HepG2 (cell line): Measurements from ENCODE around the gene RBPJ. TPM values are rescaled to one million over a fixed set of nuclear protein-coding genes. Genes with fewer than 3 reads are reported as not detected.

Experiments used
- ATAC-seq: fragments of 200-7000 bp; cut with Tn5 transposase; 3 replicates; pipeline ENCODE4 v1.9.1; 2020; ENCODE audit warnings: mild to moderate bottlenecking, moderate library complexity
- BruUV-seq: library from RNA; stranded (reverse); fragments of 400-500 nt; replicated peaks from 2 replicates; lab custom pipeline; 2021; lab: Mats Ljungman, UMichigan
- CTCF ChIA-PET: fragments of 300-600 bp; formaldehyde crosslinking; extraction: SDS; loops from one replicate; lab custom pipeline; 2021; ENCODE audit warnings: low total read pairs, inconsistent platforms, low intra/inter-chr PET ratio; lab: Yijun Ruan, JAX
- POLR2A ChIA-PET: fragments of 350-600 bp; sonication (Branson Sonifier 250); formaldehyde crosslinking; loops from one replicate; lab custom pipeline; 2020; ENCODE audit warnings: antibody characterized with exemption, inconsistent platforms; lab: Yijun Ruan, JAX
- DNase-seq: peaks from one replicate; pipeline ENCODE4 v3.0.0-alpha.2; 2015; ENCODE audit warnings: low spot score
- FAIRE-seq: peaks from 3 replicates; lab custom pipeline; 2011; peaks lifted over from hg19 to GRCh38; lab: Jason Lieb, UNC
- H2AFZ ChIP-seq: one replicate; pipeline ENCODE4 v1.6.1; 2011; ENCODE audit warnings: low read length, inconsistent platforms
- H3K27ac ChIP-seq: fragments of 300-600 bp; 3 replicates; pipeline ENCODE4 v1.8.0; 2011; ENCODE audit warnings: mixed run types, mild to moderate bottlenecking, mixed read lengths, low read length, inconsistent platforms; ENCODE audit not compliant: insufficient read depth; ENCODE audit errors: extremely low read length
- H3K27me3 ChIP-seq, 2 experiments: fragments of 200-600 bp in 1 of 2; 2 replicates in 1 of 2; 3 replicates in 1 of 2; pipeline versions ENCODE4 v1.6.0 to v1.8.0; 2011; ENCODE audit warnings: low read length in 2 of 2, mild to moderate bottlenecking in 2 of 2, moderate library complexity in 2 of 2, inconsistent platforms in 1 of 2; ENCODE audit not compliant: insufficient read depth in 2 of 2, control insufficient read depth in 1 of 2
- H3K36me3 ChIP-seq, 2 experiments: fragments of 200-600 bp in 1 of 2; replicated peaks in 1 of 2; 2 replicates in 1 of 2; 3 replicates in 1 of 2; pipeline versions ENCODE4 v1.5.1 to v1.8.0; 2011; ENCODE audit warnings: low read length in 2 of 2, inconsistent platforms in 1 of 2; ENCODE audit not compliant: insufficient read depth in 2 of 2, control insufficient read depth in 1 of 2
- H3K4me1 ChIP-seq: 2 replicates; pipeline ENCODE4 v1.5.1; 2012; ENCODE audit warnings: low read length, inconsistent platforms; ENCODE audit not compliant: insufficient read depth
- H3K4me2 ChIP-seq: 2 replicates; pipeline ENCODE4 v1.6.0; 2011; ENCODE audit warnings: low read depth, low read length, inconsistent platforms
- H3K4me3 ChIP-seq, 3 experiments: fragments of 200-600 bp in 1 of 3; sonication (generic), shearing (Covaris generic) in 1 of 3; replicated peaks in 1 of 3; 2 replicates each; pipeline ENCODE4 v1.5.1; 2011 to 2016; ENCODE audit warnings: low read length in 3 of 3, inconsistent platforms in 2 of 3, low read depth in 2 of 3, mild to moderate bottlenecking in 2 of 3, control low read depth in 1 of 3, mixed read lengths in 1 of 3; ENCODE audit not compliant: insufficient read depth in 1 of 3
- H3K79me2 ChIP-seq: one replicate; pipeline ENCODE4 v1.6.1; 2011; ENCODE audit warnings: low read length, inconsistent platforms; ENCODE audit not compliant: insufficient read depth
- H3K9ac ChIP-seq: 2 replicates; pipeline ENCODE4 v1.6.0; 2011; ENCODE audit warnings: mild to moderate bottlenecking, low read depth, low read length, inconsistent platforms; ENCODE audit not compliant: insufficient read depth
- H3K9me3 ChIP-seq: 2 replicates; pipeline ENCODE4 v1.5.1; 2012; ENCODE audit warnings: mild to moderate bottlenecking, low read length
- H4K20me1 ChIP-seq: 2 replicates; pipeline ENCODE4 v1.6.0; 2011; ENCODE audit warnings: inconsistent platforms, mild to moderate bottlenecking, low read length, moderate library complexity; ENCODE audit not compliant: insufficient read depth
- BRCA1 ChIP-seq: sonication (generic); formaldehyde crosslinking; IDR thresholded peaks from 2 replicates; pipeline ENCODE4 v1.4.0; 2020; ENCODE audit warnings: missing genetic modification reagents
- MAF1 ChIP-seq: sonication (generic); formaldehyde crosslinking; IDR thresholded peaks from 2 replicates; pipeline ENCODE4 v1.5.0; 2020; ENCODE audit warnings: missing genetic modification reagents, borderline replicate concordance
- MEIS1 ChIP-seq: sonication (generic); formaldehyde crosslinking; IDR thresholded peaks from 2 replicates; pipeline ENCODE4 v1.9.0; 2021; ENCODE audit warnings: mild to moderate bottlenecking, missing genetic modification reagents, moderate library complexity, borderline replicate concordance
- MLLT10 ChIP-seq: sonication (generic); formaldehyde crosslinking; IDR thresholded peaks from 2 replicates; pipeline ENCODE4 v1.4.0; 2020; ENCODE audit warnings: missing genetic modification reagents
- RAD21 ChIP-seq: fragments of 450-650 bp; formaldehyde crosslinking; IDR thresholded peaks from 2 replicates; pipeline ENCODE4 v1.5.0; 2020; ENCODE audit warnings: mild to moderate bottlenecking
- SALL1 ChIP-seq: sonication (generic); formaldehyde crosslinking; IDR thresholded peaks from 2 replicates; pipeline ENCODE4 v1.8.0; 2022; ENCODE audit warnings: mild to moderate bottlenecking, missing genetic modification reagents
- ZNF292 ChIP-seq: sonication (generic); formaldehyde crosslinking; IDR thresholded peaks from 2 replicates; pipeline ENCODE4 v1.8.1; 2022; ENCODE audit warnings: mild to moderate bottlenecking, low read depth, missing genetic modification reagents, borderline replicate concordance
- ZNF546 ChIP-seq: sonication (generic); formaldehyde crosslinking; conservative IDR thresholded peaks from 2 replicates; pipeline ENCODE4 v1.8.1; 2023; ENCODE audit warnings: mild to moderate bottlenecking, missing genetic modification reagents
- ZNF547 ChIP-seq: sonication (generic); formaldehyde crosslinking; IDR thresholded peaks from 2 replicates; pipeline ENCODE4 v1.5.1; 2020; ENCODE audit warnings: mild to moderate bottlenecking, missing genetic modification reagents
- ZNF746 ChIP-seq: sonication (generic); formaldehyde crosslinking; IDR thresholded peaks from 2 replicates; pipeline ENCODE4 v1.8.0; 2022; ENCODE audit warnings: mild to moderate bottlenecking, missing genetic modification reagents
- ZNF800 ChIP-seq: sonication (generic); formaldehyde crosslinking; IDR thresholded peaks from 2 replicates; pipeline ENCODE4 v1.4.0; 2020; ENCODE audit warnings: missing genetic modification reagents
- ZNF83 ChIP-seq: sonication (generic); formaldehyde crosslinking; IDR thresholded peaks from 2 replicates; pipeline ENCODE4 v1.4.0; 2020; ENCODE audit warnings: missing genetic modification reagents, mild to moderate bottlenecking, borderline replicate concordance
- whole genome bisulfite sequencing: methylation state at CpG from one replicate; pipeline ENCODE4 v1.1.6; 2017; ENCODE audit warnings: low lambda C conversion rate; 5-methylcytosine and 5-hydroxymethylcytosine counted together
- in situ Hi-C: cut with HindIII; loops from 2 replicates; pipeline ENCODE4 v1.10.0; 2017; ENCODE audit warnings: low pct_unique_long_range_greater_than_20kb; ENCODE audit not compliant: extremely low pct_ligation_motif_present
- intact Hi-C: fragments of 100-400 bp; cut with micrococcal nuclease; formaldehyde crosslinking; loops from one replicate; pipeline ENCODE4 v1.10.0; 2022; ENCODE audit not compliant: unreplicated experiment
- polyA plus RNA-seq, 8 experiments: library from polyadenylated mRNA; depleted of rRNA in 3 of 8; stranded (reverse) in 7 of 8; unstranded in 1 of 8; fragments of >200 nt; fragmentation: Illumina TruSeq in 4 of 8; extraction: Trizol in 4 of 8; gene quantifications; 2 replicates each; pipeline versions ENCODE4 v1.2.1 to v1.2.3, GENCODE V29; 2011 to 2016; ENCODE audit warnings: low read depth in 4 of 8, missing spikeins in 1 of 8, mixed read lengths in 1 of 8; ENCODE audit not compliant: insufficient read depth in 1 of 8
- total RNA-seq, 5 experiments: library from RNA; depleted of rRNA; stranded (reverse); fragments of >200 nt; fragmentation: Illumina TruSeq; extraction: Trizol; gene quantifications; 2 replicates each; pipeline ENCODE4 v1.2.3, GENCODE V29; 2016; ENCODE audit warnings: low read depth in 1 of 5
- TF ChIP-seq, protein P1 (sequence below): sonication (generic); formaldehyde crosslinking; IDR thresholded peaks from 2 replicates; pipeline ENCODE4 v1.8.0; 2022; ENCODE audit warnings: mild to moderate bottlenecking, missing genetic modification reagents; ENCODE audit not compliant: insufficient replicate concordance
- TF ChIP-seq, protein P2 (sequence below), 2 experiments: fragments of 450-650 bp in 1 of 2; sonication (generic) in 1 of 2; formaldehyde crosslinking; IDR thresholded peaks; 2 replicates each; pipeline versions ENCODE4 v1.5.0 to v1.8.0; 2020 to 2022; ENCODE audit warnings: mild to moderate bottlenecking in 1 of 2, missing genetic modification reagents in 1 of 2
- TF ChIP-seq, protein P3 (sequence below): sonication (generic); formaldehyde crosslinking; IDR thresholded peaks from 2 replicates; pipeline ENCODE4 v1.4.0; 2020; ENCODE audit warnings: missing genetic modification reagents

Gene RBPJ
- total and polyA plus RNA-seq, 2 of the 13 experiments (the other 11 are each of a cell fraction or from before 2014, with no cell fraction given), result 25.9 to 33.2 TPM

GRCh38 chr4:26346203-26346620, 25.4 kb downstream of the RBPJ start (continued):
- TF ChIP-seq MLLT10 (CRISPR knock-in tag), result no peak
- TF ChIP-seq, protein P1, sequence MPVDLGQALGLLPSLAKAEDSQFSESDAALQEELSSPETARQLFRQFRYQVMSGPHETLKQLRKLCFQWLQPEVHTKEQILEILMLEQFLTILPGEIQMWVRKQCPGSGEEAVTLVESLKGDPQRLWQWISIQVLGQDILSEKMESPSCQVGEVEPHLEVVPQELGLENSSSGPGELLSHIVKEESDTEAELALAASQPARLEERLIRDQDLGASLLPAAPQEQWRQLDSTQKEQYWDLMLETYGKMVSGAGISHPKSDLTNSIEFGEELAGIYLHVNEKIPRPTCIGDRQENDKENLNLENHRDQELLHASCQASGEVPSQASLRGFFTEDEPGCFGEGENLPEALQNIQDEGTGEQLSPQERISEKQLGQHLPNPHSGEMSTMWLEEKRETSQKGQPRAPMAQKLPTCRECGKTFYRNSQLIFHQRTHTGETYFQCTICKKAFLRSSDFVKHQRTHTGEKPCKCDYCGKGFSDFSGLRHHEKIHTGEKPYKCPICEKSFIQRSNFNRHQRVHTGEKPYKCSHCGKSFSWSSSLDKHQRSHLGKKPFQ (CRISPR knock-in tag), result no peak
- TF ChIP-seq ZNF746, result no peak
- TF ChIP-seq, protein P2, sequence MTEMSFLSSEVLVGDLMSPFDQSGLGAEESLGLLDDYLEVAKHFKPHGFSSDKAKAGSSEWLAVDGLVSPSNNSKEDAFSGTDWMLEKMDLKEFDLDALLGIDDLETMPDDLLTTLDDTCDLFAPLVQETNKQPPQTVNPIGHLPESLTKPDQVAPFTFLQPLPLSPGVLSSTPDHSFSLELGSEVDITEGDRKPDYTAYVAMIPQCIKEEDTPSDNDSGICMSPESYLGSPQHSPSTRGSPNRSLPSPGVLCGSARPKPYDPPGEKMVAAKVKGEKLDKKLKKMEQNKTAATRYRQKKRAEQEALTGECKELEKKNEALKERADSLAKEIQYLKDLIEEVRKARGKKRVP (CRISPR knock-in tag; IDR thresholded peaks at IDR 0.05), result no peak
- TF ChIP-seq ZNF83 (CRISPR knock-in tag), result no peak

- in situ Hi-C loops, result no loop called here
- POLR2A ChIA-PET, result no interaction called here
- TF ChIP-seq, protein P3, sequence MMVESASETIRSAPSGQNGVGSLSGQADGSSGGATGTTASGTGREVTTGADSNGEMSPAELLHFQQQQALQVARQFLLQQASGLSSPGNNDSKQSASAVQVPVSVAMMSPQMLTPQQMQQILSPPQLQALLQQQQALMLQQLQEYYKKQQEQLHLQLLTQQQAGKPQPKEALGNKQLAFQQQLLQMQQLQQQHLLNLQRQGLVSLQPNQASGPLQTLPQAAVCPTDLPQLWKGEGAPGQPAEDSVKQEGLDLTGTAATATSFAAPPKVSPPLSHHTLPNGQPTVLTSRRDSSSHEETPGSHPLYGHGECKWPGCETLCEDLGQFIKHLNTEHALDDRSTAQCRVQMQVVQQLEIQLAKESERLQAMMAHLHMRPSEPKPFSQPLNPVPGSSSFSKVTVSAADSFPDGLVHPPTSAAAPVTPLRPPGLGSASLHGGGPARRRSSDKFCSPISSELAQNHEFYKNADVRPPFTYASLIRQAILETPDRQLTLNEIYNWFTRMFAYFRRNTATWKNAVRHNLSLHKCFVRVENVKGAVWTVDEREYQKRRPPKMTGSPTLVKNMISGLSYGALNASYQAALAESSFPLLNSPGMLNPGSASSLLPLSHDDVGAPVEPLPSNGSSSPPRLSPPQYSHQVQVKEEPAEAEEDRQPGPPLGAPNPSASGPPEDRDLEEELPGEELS (CRISPR knock-in tag), result no peak
- no peak for TF ChIP-seq MEIS1
- no peak for TF ChIP-seq ZNF83 (CRISPR knock-in tag)
- TF ChIP-seq RAD21 (CRISPR knock-in tag), result no peak
- TF ChIP-seq MAF1 (CRISPR knock-in tag), result no peak
- no peak for TF ChIP-seq SALL1 (CRISPR knock-in tag)
- no peak for TF ChIP-seq ZNF547 (CRISPR knock-in tag)
- TF ChIP-seq ZNF546 (CRISPR knock-in tag), result no peak
- no peak for TF ChIP-seq ZNF292 (CRISPR knock-in tag)
- no peak for TF ChIP-seq ZNF800 (CRISPR knock-in tag)
- no peak for TF ChIP-seq BRCA1
Observed at GRCh38 chr4:26349496-26349895, 28.7 kb downstream of the RBPJ start.

More at GRCh38 chr4:26349496-26349895, 28.7 kb downstream of the RBPJ start:
- Histone ChIP-seq H3K79me2 (peaks cover 82% of the 10 kb centered on the region), H3K4me1 (peaks cover 21% of the 10 kb centered on the region), H3K9ac (no peak overlapping the region), H2AFZ (no peak overlapping the region), H3K9me3 (no peaks in the 10 kb centered on the region), H3K4me3 (no peak overlapping the region), H4K20me1 (peaks cover 39% of the 10 kb centered on the region), H3K27ac (no peak overlapping the region), H3K27me3 (no peaks in the 10 kb centered on the region), H3K36me3 (no peaks in the 10 kb centered on the region), H3K4me2 (no peak overlapping the region)
- FAIRE-seq (no peak), ATAC-seq (no peak), DNase-seq (no peak)
- no TSS peak for BruUV-seq
- WGBS, result 85% methylated on average over 2 of the region's 2 CpGs
- CTCF ChIA-PET, result no interaction called here
- intact Hi-C loops, result no loop called here
